HepG2 (cell line): ENCODE measurements around the gene ZNF593OS. TPM values are rescaled to one million over a fixed set of nuclear protein-coding genes. Genes with fewer than 3 reads are reported as not detected.

ENCODE experiments used
- ATAC-seq: fragments of 200-7000 bp; cut with Tn5 transposase; 3 replicates; pipeline ENCODE4 v1.9.1; 2020; ENCODE audit warnings: mild to moderate bottlenecking, moderate library complexity
- BruUV-seq: library from RNA; stranded (reverse); fragments of 400-500 nt; replicated peaks from 2 replicates; lab custom pipeline; 2021; lab: Mats Ljungman, UMichigan
- CTCF ChIA-PET: fragments of 300-600 bp; formaldehyde crosslinking; extraction: SDS; loops from one replicate; lab custom pipeline; 2021; ENCODE audit warnings: low total read pairs, inconsistent platforms, low intra/inter-chr PET ratio; lab: Yijun Ruan, JAX
- POLR2A ChIA-PET: fragments of 350-600 bp; sonication (Branson Sonifier 250); formaldehyde crosslinking; loops from one replicate; lab custom pipeline; 2020; ENCODE audit warnings: antibody characterized with exemption, inconsistent platforms; lab: Yijun Ruan, JAX
- DNase-seq: peaks from one replicate; pipeline ENCODE4 v3.0.0-alpha.2; 2015; ENCODE audit warnings: low spot score
- FAIRE-seq: peaks from 3 replicates; lab custom pipeline; 2011; peaks lifted over from hg19 to GRCh38; lab: Jason Lieb, UNC
- H2AFZ ChIP-seq: one replicate; pipeline ENCODE4 v1.6.1; 2011; ENCODE audit warnings: low read length, inconsistent platforms
- H3K27ac ChIP-seq: fragments of 300-600 bp; 3 replicates; pipeline ENCODE4 v1.8.0; 2011; ENCODE audit warnings: mixed run types, mild to moderate bottlenecking, mixed read lengths, low read length, inconsistent platforms; ENCODE audit not compliant: insufficient read depth; ENCODE audit errors: extremely low read length
- H3K27me3 ChIP-seq, 2 experiments: fragments of 200-600 bp in 1 of 2; 2 replicates in 1 of 2; 3 replicates in 1 of 2; pipeline versions ENCODE4 v1.6.0 to v1.8.0; 2011; ENCODE audit warnings: low read length in 2 of 2, mild to moderate bottlenecking in 2 of 2, moderate library complexity in 2 of 2, inconsistent platforms in 1 of 2; ENCODE audit not compliant: insufficient read depth in 2 of 2, control insufficient read depth in 1 of 2
- H3K36me3 ChIP-seq, 2 experiments: fragments of 200-600 bp in 1 of 2; replicated peaks in 1 of 2; 2 replicates in 1 of 2; 3 replicates in 1 of 2; pipeline versions ENCODE4 v1.5.1 to v1.8.0; 2011; ENCODE audit warnings: low read length in 2 of 2, inconsistent platforms in 1 of 2; ENCODE audit not compliant: insufficient read depth in 2 of 2, control insufficient read depth in 1 of 2
- H3K4me1 ChIP-seq: 2 replicates; pipeline ENCODE4 v1.5.1; 2012; ENCODE audit warnings: low read length, inconsistent platforms; ENCODE audit not compliant: insufficient read depth
- H3K4me2 ChIP-seq: 2 replicates; pipeline ENCODE4 v1.6.0; 2011; ENCODE audit warnings: low read depth, low read length, inconsistent platforms
- H3K4me3 ChIP-seq, 3 experiments: fragments of 200-600 bp in 1 of 3; sonication (generic), shearing (Covaris generic) in 1 of 3; replicated peaks in 1 of 3; 2 replicates each; pipeline ENCODE4 v1.5.1; 2011 to 2016; ENCODE audit warnings: low read length in 3 of 3, inconsistent platforms in 2 of 3, low read depth in 2 of 3, mild to moderate bottlenecking in 2 of 3, control low read depth in 1 of 3, mixed read lengths in 1 of 3; ENCODE audit not compliant: insufficient read depth in 1 of 3
- H3K79me2 ChIP-seq: one replicate; pipeline ENCODE4 v1.6.1; 2011; ENCODE audit warnings: low read length, inconsistent platforms; ENCODE audit not compliant: insufficient read depth
- H3K9ac ChIP-seq: 2 replicates; pipeline ENCODE4 v1.6.0; 2011; ENCODE audit warnings: mild to moderate bottlenecking, low read depth, low read length, inconsistent platforms; ENCODE audit not compliant: insufficient read depth
- H3K9me3 ChIP-seq: 2 replicates; pipeline ENCODE4 v1.5.1; 2012; ENCODE audit warnings: mild to moderate bottlenecking, low read length
- H4K20me1 ChIP-seq: 2 replicates; pipeline ENCODE4 v1.6.0; 2011; ENCODE audit warnings: inconsistent platforms, mild to moderate bottlenecking, low read length, moderate library complexity; ENCODE audit not compliant: insufficient read depth
- ADNP ChIP-seq: sonication (generic); formaldehyde crosslinking; IDR thresholded peaks from 2 replicates; pipeline ENCODE4 v1.4.0; 2020; ENCODE audit warnings: missing genetic modification reagents
- BHLHE40 ChIP-seq: IDR thresholded peaks from 2 replicates; pipeline ENCODE4 v1.6.1; 2011; ENCODE audit warnings: low read length, improper control_type of control experiment
- FIP1L1 ChIP-seq: fragments of 200-400 bp; formaldehyde crosslinking; IDR thresholded peaks from 2 replicates; pipeline ENCODE4 v1.6.1; 2018; ENCODE audit warnings: low read depth, mild to moderate bottlenecking, low read length, moderate library complexity, borderline replicate concordance; ENCODE audit not compliant: insufficient read depth
- MEF2D ChIP-seq: sonication (generic); formaldehyde crosslinking; IDR thresholded peaks from 2 replicates; pipeline ENCODE4 v1.5.1; 2020; ENCODE audit warnings: mild to moderate bottlenecking, missing genetic modification reagents
- PITX1 ChIP-seq: sonication (generic); formaldehyde crosslinking; IDR thresholded peaks from 2 replicates; pipeline ENCODE4 v1.5.1; 2020; ENCODE audit warnings: mild to moderate bottlenecking, missing genetic modification reagents
- RFX1 ChIP-seq: fragments of 450-650 bp; IDR thresholded peaks from 2 replicates; pipeline ENCODE4 v1.6.1; 2017
- ZBTB20 ChIP-seq: sonication (generic); formaldehyde crosslinking; IDR thresholded peaks from 2 replicates; pipeline ENCODE4 v1.8.1; 2023; ENCODE audit warnings: missing genetic modification reagents, low read depth, mild to moderate bottlenecking, borderline replicate concordance
- ZFX ChIP-seq: sonication (generic); formaldehyde crosslinking; IDR thresholded peaks from 2 replicates; pipeline ENCODE4 v1.4.0; 2020; ENCODE audit warnings: mild to moderate bottlenecking, low read depth, missing genetic modification reagents, moderate library complexity
- ZMYM2 ChIP-seq: sonication (generic); formaldehyde crosslinking; IDR thresholded peaks from 2 replicates; pipeline ENCODE4 v1.8.0; 2022; ENCODE audit warnings: mild to moderate bottlenecking, missing genetic modification reagents
- ZNF460 ChIP-seq: sonication (generic); formaldehyde crosslinking; IDR thresholded peaks from 2 replicates; pipeline ENCODE4 v1.5.1; 2020; ENCODE audit warnings: missing genetic modification reagents, mild to moderate bottlenecking, borderline replicate concordance
- ZNF609 ChIP-seq: sonication (generic); formaldehyde crosslinking; IDR thresholded peaks from 2 replicates; pipeline ENCODE4 v1.4.0; 2020; ENCODE audit warnings: mild to moderate bottlenecking, missing genetic modification reagents, borderline replicate concordance
- ZNF674 ChIP-seq: sonication (generic); formaldehyde crosslinking; IDR thresholded peaks from 2 replicates; pipeline ENCODE4 v1.5.0; 2020; ENCODE audit warnings: low read depth, mild to moderate bottlenecking, missing genetic modification reagents
- whole genome bisulfite sequencing: methylation state at CpG from one replicate; pipeline ENCODE4 v1.1.6; 2017; ENCODE audit warnings: low lambda C conversion rate; 5-methylcytosine and 5-hydroxymethylcytosine counted together
- in situ Hi-C: cut with HindIII; loops from 2 replicates; pipeline ENCODE4 v1.10.0; 2017; ENCODE audit warnings: low pct_unique_long_range_greater_than_20kb; ENCODE audit not compliant: extremely low pct_ligation_motif_present
- intact Hi-C: fragments of 100-400 bp; cut with micrococcal nuclease; formaldehyde crosslinking; loops from one replicate; pipeline ENCODE4 v1.10.0; 2022; ENCODE audit not compliant: unreplicated experiment
- polyA plus RNA-seq, 8 experiments: library from polyadenylated mRNA; depleted of rRNA in 3 of 8; stranded (reverse) in 7 of 8; unstranded in 1 of 8; fragments of >200 nt; fragmentation: Illumina TruSeq in 4 of 8; extraction: Trizol in 4 of 8; gene quantifications; 2 replicates each; pipeline versions ENCODE4 v1.2.1 to v1.2.3, GENCODE V29; 2011 to 2016; ENCODE audit warnings: low read depth in 4 of 8, missing spikeins in 1 of 8, mixed read lengths in 1 of 8; ENCODE audit not compliant: insufficient read depth in 1 of 8
- total RNA-seq, 5 experiments: library from RNA; depleted of rRNA; stranded (reverse); fragments of >200 nt; fragmentation: Illumina TruSeq; extraction: Trizol; gene quantifications; 2 replicates each; pipeline ENCODE4 v1.2.3, GENCODE V29; 2016; ENCODE audit warnings: low read depth in 1 of 5
- TF ChIP-seq, protein P1 (sequence below): sonication (generic); formaldehyde crosslinking; IDR thresholded peaks from 2 replicates; pipeline ENCODE4 v1.5.1; 2020; ENCODE audit warnings: missing genetic modification reagents, mild to moderate bottlenecking, borderline replicate concordance

Gene ZNF593OS
- total and polyA plus RNA-seq, 2 of the 13 experiments (the other 11 are each of a cell fraction or from before 2014, with no cell fraction given), result not detected

- Histone ChIP-seq H3K4me3 (no peak overlapping the region), H3K27me3 (no peaks in the 10 kb centered on the region; a peak in 1 of 5 replicates), H3K27ac (no peak overlapping the region), H4K20me1 (no peaks in the 10 kb centered on the region), H3K4me2 (no peak overlapping the region), H3K9me3 (no peaks in the 10 kb centered on the region), H3K4me1 (peaks cover under 1% of the 10 kb centered on the region; the same call in 1 of the 2 replicates), H3K79me2 (no peaks in the 10 kb centered on the region), H3K36me3 (peaks cover 2 to 5% of the 10 kb centered on the region in 2 experiments), H3K9ac (no peak overlapping the region), H2AFZ (no peak overlapping the region)
- no peak for DNase-seq
- in situ Hi-C loops, result no loop called here
- no peak for ATAC-seq
- intact Hi-C loops, result no loop called here
- no peak for FAIRE-seq
- CTCF ChIA-PET, result no interaction called here
- 93% methylated on average over 8 of the region's 8 CpGs for WGBS
- BruUV-seq, result TSS peak; percentile 25
- POLR2A ChIA-PET, result no interaction called here
- TF ChIP-seq, protein P1, sequence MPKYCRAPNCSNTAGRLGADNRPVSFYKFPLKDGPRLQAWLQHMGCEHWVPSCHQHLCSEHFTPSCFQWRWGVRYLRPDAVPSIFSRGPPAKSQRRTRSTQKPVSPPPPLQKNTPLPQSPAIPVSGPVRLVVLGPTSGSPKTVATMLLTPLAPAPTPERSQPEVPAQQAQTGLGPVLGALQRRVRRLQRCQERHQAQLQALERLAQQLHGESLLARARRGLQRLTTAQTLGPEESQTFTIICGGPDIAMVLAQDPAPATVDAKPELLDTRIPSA (CRISPR knock-in tag), result no peak
- TF ChIP-seq ADNP, result no peak
- no peak for TF ChIP-seq RFX1
- TF ChIP-seq ZBTB20 (CRISPR knock-in tag), result no peak
- no peak for TF ChIP-seq BHLHE40
- TF ChIP-seq PITX1 (CRISPR knock-in tag), result no peak
- TF ChIP-seq FIP1L1, result no peak
- no peak for TF ChIP-seq ZNF609 (CRISPR knock-in tag)
- TF ChIP-seq ZNF674 (CRISPR knock-in tag), result no peak
- no peak for TF ChIP-seq ZNF460 (CRISPR knock-in tag)
- TF ChIP-seq ZMYM2, result no peak
- TF ChIP-seq MEF2D (CRISPR knock-in tag), result no peak
- no peak for TF ChIP-seq ZFX (CRISPR knock-in tag)
Measured at GRCh38 chr1:26121854-26122773, 49.5 kb downstream of the ZNF593OS start.
